Left ventricle myocardium inferior (tissue), 1 donor: Measurements from ENCODE around the gene OR7G2. TPM values are rescaled to one million over a fixed set of nuclear protein-coding genes. Genes with fewer than 3 reads are reported as not detected.

Experiments
- DNase-seq: peaks from one replicate; pipeline ENCODE4 v3.0.0-alpha.2; 2020
- H3K27ac ChIP-seq: fragments of 200-600 bp; replicated peaks from 2 replicates; pipeline ENCODE4 v1.8.0; 2021
- H3K27me3 ChIP-seq: fragments of 200-600 bp; 2 replicates; pipeline ENCODE4 v1.8.0; 2021; ENCODE audit warnings: low read depth
- H3K36me3 ChIP-seq: fragments of 200-600 bp; 2 replicates; pipeline ENCODE4 v1.8.0; 2021
- H3K4me1 ChIP-seq: fragments of 200-600 bp; 2 replicates; pipeline ENCODE4 v1.8.0; 2021
- H3K4me3 ChIP-seq: fragments of 200-600 bp; 2 replicates; pipeline ENCODE4 v1.8.0; 2021; ENCODE audit warnings: mild to moderate bottlenecking, moderate library complexity
- H3K9me3 ChIP-seq: fragments of 200-600 bp; replicated peaks from 2 replicates; pipeline ENCODE4 v1.8.0; 2021
- CTCF ChIP-seq: fragments of 200-600 bp; IDR thresholded peaks from 2 replicates; pipeline ENCODE4 v1.8.0; 2021; ENCODE audit warnings: antibody characterized with exemption, mild to moderate bottlenecking, borderline replicate concordance
- intact Hi-C: fragments of 100-400 bp; cut with micrococcal nuclease; formaldehyde crosslinking; loops from one replicate; pipeline ENCODE4 v1.11.0; 2022
- total RNA-seq: library from RNA; stranded (reverse); fragmentation: NEBNext Ultra II Directional; extraction: Animal tissue kit (Norgen Biotek cat#: 25700); gene quantifications from one replicate; pipeline ENCODE4 v1.2.1, GENCODE V29; 2021
- donor health status: DM: no; HTN: yes; CAD: no; lungs with severe emphysema.

The OR7G2 gene
- total RNA-seq, 1 donor from 2014 or later = not detected

GRCh38 chr19:9116547-9116946 is 9.3 kb upstream of the OR7G2 start:
- intact Hi-C loops = no loop called here
- Histone ChIP-seq H3K9me3 (peaks cover 7% of the 10 kb centered on the region), H3K27ac (no peak overlapping the region), H3K4me1 (no peaks in the 10 kb centered on the region), H3K27me3 (peaks cover 89% of the 10 kb centered on the region), H3K4me3 (no peak overlapping the region), H3K36me3 (no peaks in the 10 kb centered on the region)
- no peak for DNase-seq
- TF ChIP-seq CTCF = no peak

- TF ChIP-seq CTCF = no peak
- intact Hi-C loops = no loop called here
- H3K4me1 ChIP-seq = no peaks in the 10 kb centered on the region
- peaks cover 3% of the 10 kb centered on the region for H3K9me3 ChIP-seq
- DNase-seq = no peak
- peaks cover 93% of the 10 kb centered on the region for H3K27me3 ChIP-seq
- no peaks in the 10 kb centered on the region for H3K36me3 ChIP-seq
- H3K4me3 ChIP-seq = no peak within 1 kb of the TSS
- no peak within 1 kb of the TSS for H3K27ac ChIP-seq
Measured at GRCh38 chr19:9115307-9115813, 8.1 kb upstream of the OR7G2 start, which contains the start of gene OR7G1. OR7G1 (minus strand) TSS chr19:9115763; CDS start chr19:9115763, 0 bp downstream.

- peaks cover 97% of the 10 kb centered on the region for H3K27me3 ChIP-seq
- no peak overlapping the region for H3K27ac ChIP-seq
- intact Hi-C loops = no loop called here
- H3K4me3 ChIP-seq = no peak overlapping the region
- H3K4me1 ChIP-seq = no peaks in the 10 kb centered on the region
- no peaks in the 10 kb centered on the region for H3K36me3 ChIP-seq
- TF ChIP-seq CTCF = no peak
- H3K9me3 ChIP-seq = no peaks in the 10 kb centered on the region
- DNase-seq = no peak
Measured at GRCh38 chr19:9109959-9110358, 2.7 kb upstream of the OR7G2 start.

GRCh38 chr19:9086761-9087160 is 20.5 kb downstream of the OR7G2 start, which contains the start of gene OR1M1:
OR1M1 (plus strand) TSS chr19:9087061; CDS start chr19:9093245, 6,184 bp downstream.
- Histone ChIP-seq H3K27me3 (peaks cover 68% of the 10 kb centered on the region), H3K4me3 (no peak within 1 kb of the TSS), H3K4me1 (no peaks in the 10 kb centered on the region), H3K9me3 (no peaks in the 10 kb centered on the region), H3K36me3 (no peaks in the 10 kb centered on the region), H3K27ac (no peak within 1 kb of the TSS)
- TF ChIP-seq CTCF = no peak
- DNase-seq = no peak
- intact Hi-C loops = no loop called here

- Histone ChIP-seq H3K36me3 (no peaks in the 10 kb centered on the region), H3K27ac (no peak overlapping the region), H3K4me1 (peaks cover 10% of the 10 kb centered on the region), H3K9me3 (no peaks in the 10 kb centered on the region), H3K4me3 (no peak overlapping the region), H3K27me3 (peaks cover 17% of the 10 kb centered on the region)
- DNase-seq = no peak
- intact Hi-C loops = loop anchor here (5.0 kb wide), 1 partner anchor 421 kb away; no protein-coding TSS in a partner anchor
- no peak for TF ChIP-seq CTCF
Measured at GRCh38 chr19:9078651-9079050, 28.6 kb downstream of the OR7G2 start.
